Astrocyte of the cerebellum (primary cell): ENCODE data around the gene ANKRD11.
"Not testable (repeated sequence)": the region's sequence is repeated elsewhere in the genome, so short reads cannot be mapped to it uniquely, and the experiment has no call there.

Source experiments
- DNase-seq: peaks from one replicate; pipeline ENCODE4 v3.0.0-alpha.2; 2011; ENCODE audit warnings: low read depth
- H3K4me3 ChIP-seq: 2 replicates; pipeline ENCODE4 v1.5.1; 2011; ENCODE audit warnings: mild to moderate bottlenecking, low read depth, low read length, moderate library complexity
- CTCF ChIP-seq: IDR thresholded peaks from 2 replicates; pipeline ENCODE4 v1.5.1; 2012; ENCODE audit warnings: low read length, low read depth, moderate library complexity, mild to moderate bottlenecking; ENCODE audit errors: missing control alignments
- in situ Hi-C: cut with HindIII; loops from 2 replicates; pipeline ENCODE4 v1.10.0; 2017; ENCODE audit warnings: low sequenced_read_pairs

ANKRD11 gene

DNA sequence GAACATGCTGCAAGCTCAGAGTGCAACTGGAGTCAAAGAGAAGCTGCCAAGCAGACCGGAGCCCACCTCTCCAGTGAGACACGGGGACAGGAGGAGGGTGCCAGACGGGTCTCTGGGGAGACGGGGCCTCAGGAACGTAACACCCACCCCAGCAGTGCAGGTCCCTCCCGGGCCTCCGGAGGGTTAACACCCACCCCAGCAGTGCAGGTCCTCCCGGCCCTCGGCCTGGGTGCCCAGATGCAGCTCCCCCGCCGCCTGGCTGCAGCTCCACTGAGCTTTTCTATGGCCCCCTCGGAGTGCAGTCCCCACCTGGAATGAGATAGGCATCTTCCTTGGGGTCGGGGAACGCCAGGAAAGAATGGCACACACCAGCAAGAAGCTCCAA is 182.9 kb downstream of the ANKRD11 start:
- in situ Hi-C loops = no loop called here
- no peak for TF ChIP-seq CTCF
- DNase-seq = no peak
- no peak overlapping the region for H3K4me3 ChIP-seq

DNA sequence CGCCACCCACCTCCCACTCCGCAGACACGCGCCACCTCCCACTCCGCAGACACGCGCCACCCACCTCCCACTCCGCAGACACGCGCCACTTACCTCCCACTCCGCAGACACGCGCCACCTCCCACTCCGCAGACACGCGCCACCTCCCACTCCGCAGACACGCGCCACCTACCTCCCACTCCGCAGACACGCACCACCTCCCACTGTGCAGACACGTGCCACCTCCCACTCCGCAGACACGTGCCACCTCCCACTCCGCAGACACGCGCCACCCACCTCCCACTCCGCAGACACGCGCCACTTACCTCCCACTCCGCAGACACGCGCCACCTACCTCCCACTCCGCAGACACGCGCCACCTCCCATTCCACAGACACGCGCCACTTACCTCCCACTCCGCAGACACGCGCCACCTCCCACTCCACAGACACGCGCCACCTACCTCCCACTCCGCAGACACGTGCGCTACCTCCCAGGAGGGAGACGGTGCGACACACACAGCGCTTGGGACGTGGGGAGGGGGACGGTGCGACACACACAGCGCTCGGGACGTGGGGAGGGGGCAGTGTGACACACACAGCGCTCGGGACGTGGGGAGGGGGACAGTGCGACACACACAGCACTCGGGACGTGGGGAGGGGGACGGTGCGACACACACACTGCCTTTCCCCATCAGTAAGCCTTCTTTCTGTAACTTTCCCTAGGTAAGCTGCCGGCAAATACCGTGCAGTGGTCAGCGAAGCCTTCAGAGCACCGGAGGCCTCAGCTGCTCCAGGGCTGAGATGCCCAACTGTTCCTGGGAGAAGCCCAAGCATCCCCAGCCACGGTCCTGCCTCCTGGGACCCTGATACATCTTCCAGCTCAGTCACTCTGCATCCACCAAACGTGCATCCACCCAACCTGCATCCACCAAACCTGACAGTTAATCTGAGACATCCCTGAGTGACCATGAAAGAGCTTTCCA is 183.6 kb downstream of the ANKRD11 start:
- in situ Hi-C loops, H3K4me3 ChIP-seq, DNase-seq: not testable (repeated sequence)

DNA sequence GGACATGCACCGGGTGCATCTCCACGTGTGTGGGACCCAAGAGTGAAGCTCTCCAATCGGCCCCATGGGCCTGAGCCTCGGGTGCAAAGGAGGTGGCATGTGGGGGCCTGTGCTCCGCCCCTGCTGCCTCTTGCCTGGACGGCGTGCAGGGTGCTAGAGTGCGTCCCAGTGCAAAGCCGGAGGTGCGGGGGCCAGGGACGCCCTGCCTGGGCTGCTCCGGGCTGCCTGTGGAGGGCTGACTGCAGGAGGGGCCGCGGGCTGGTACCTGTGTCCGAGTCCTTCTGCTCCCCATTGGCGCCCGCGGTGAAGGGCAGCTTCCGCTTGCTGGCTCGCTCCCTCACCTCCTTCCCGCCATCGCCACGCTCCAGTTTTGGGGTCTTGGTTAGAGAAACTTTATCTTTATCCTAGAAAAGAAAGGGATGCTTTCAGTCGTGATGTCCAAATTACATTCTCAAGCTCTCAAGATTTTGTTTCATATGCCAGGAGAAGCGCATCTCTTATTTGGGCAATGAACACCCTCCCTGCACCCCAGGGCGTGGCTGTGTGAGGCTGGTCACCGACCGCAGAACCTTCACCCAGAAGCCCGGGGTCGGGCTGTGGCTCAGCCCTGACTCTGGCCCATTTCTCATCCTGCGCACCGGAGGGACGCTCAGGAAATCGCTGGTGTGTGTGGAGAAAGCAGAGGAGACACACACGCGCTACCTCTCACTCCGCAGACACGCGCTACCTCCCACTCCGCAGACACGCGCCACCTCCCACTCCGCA is 185.2 kb downstream of the ANKRD11 start:
- DNase-seq = no peak
- in situ Hi-C loops = no loop called here
- TF ChIP-seq CTCF = no peak
- no peak overlapping the region for H3K4me3 ChIP-seq

DNA sequence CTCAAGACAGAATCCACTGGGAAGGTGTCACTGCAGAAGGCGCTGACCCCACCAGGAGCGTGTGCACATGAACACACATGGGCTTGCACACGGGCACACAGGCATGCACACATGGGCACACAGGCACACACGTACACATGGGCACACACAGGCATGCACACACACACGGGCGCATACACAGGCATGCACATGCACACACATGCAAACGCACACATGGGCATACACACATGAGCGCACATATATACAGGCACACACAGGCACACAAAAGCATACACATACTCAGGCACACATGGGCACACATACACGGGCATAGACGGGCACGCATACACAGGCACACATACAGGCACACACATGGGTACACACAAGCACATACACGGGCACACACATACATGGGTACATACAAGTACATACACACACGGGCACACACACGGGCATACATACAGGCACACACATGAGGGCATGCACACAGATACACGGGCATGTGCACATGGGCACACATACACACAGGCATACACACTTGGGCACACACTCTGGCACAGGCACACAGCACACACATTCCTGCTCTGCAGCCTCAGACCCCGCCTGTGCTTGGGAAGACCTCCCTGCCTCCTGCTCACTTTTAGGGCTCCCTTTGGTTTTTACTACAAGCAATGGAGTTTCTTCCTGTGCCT is 186.0 kb downstream of the ANKRD11 start:
- no peak for DNase-seq
- in situ Hi-C loops = no loop called here
- no peak overlapping the region for H3K4me3 ChIP-seq
- no peak for TF ChIP-seq CTCF

DNA sequence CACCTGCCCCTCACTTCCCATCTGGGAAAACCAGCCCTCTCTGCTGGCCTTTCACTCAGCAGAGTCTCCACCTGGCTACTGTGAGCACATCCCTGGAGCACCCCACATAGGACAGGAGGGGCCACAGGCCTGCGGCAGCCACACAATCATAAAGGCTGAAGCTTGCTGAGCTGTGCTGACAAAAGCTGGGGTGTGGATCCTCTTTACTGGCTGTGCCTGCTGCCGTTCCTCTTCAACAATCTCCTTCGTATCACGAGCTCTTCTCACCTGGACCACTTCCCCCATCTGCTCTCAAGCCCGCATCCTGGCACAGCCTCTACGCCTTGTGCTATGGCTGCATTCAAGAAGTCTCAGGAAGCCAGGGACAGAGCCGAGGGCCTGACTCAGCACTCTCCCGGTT is 186.7 kb downstream of the ANKRD11 start:
- in situ Hi-C loops = no loop called here
- DNase-seq = no peak
- no peak overlapping the region for H3K4me3 ChIP-seq
- no peak for TF ChIP-seq CTCF

- DNase-seq = no peak
- TF ChIP-seq CTCF = no peak
- no peak overlapping the region for H3K4me3 ChIP-seq
- in situ Hi-C loops = no loop called here
Observed at GRCh38 chr16:89300976-89301360, 189.4 kb downstream of the ANKRD11 start.
